Neural crest cell (in vitro differentiated cells): ENCODE data around the gene C2orf76. TPM values are rescaled to one million over a fixed set of nuclear protein-coding genes. Genes with fewer than 3 reads are reported as not detected.

Source experiments
- DNase-seq: peaks from one replicate; pipeline ENCODE4 v3.0.0; 2021; ENCODE audit warnings: low read depth, mixed read lengths, low spot score
- H3K27ac Mint-ChIP-seq: one replicate; pipeline ENCODE4 v1.8.0; 2021; ENCODE audit warnings: mild to moderate bottlenecking, mixed read lengths; ENCODE audit not compliant: unreplicated experiment
- H3K27me3 Mint-ChIP-seq: 2 replicates; pipeline ENCODE4 v1.8.0; 2021; ENCODE audit warnings: low read depth, mild to moderate bottlenecking, mixed read lengths
- H3K36me3 Mint-ChIP-seq: 2 replicates; pipeline ENCODE4 v1.8.0; 2021; ENCODE audit warnings: low read depth, mild to moderate bottlenecking, mixed read lengths
- H3K4me1 Mint-ChIP-seq: 2 replicates; pipeline ENCODE4 v1.8.0; 2021; ENCODE audit warnings: mixed read lengths
- H3K4me3 Mint-ChIP-seq: one replicate; pipeline ENCODE4 v1.8.0; 2021; ENCODE audit warnings: mild to moderate bottlenecking, mixed read lengths
- H3K9me3 Mint-ChIP-seq: 2 replicates; pipeline ENCODE4 v1.8.0; 2021; ENCODE audit warnings: mixed read lengths
- total RNA-seq: library from RNA; stranded (reverse); gene quantifications from 2 replicates; pipeline ENCODE4 v1.2.1, GENCODE V29; 2021
- TF ChIP-seq, protein P1 (sequence below): fragments of 200-600 bp; sonication (generic); conservative IDR thresholded peaks from 2 replicates; pipeline ENCODE4 v1.5.0; 2021; ENCODE audit warnings: antibody characterized with exemption, mild to moderate bottlenecking

C2orf76 gene
- total RNA-seq, 1 donor from 2014 or later = 11.6 TPM

DNA sequence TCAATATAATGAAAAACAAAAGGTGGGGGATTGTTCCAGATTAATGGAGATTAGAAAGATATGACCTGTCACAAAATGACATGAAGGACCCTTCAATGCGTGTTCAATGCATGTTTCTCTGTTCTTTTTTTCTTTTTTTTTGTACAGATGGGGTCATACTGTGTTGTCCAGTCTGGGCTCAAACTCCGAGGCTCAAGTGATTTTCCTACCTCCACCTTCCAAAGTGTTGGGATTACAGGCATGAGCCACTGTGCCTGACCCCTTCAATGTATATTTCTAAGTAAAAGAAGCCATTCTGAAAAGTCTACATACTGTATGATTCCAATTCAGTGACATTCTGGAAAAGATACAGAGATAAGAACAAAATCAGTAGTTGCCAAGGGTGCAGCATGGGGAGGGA lies 32.8 kb downstream of the C2orf76 start:
- Mint-ChIP-seq H3K27ac (no peak overlapping the region), H3K27me3 (no peaks in the 10 kb centered on the region), H3K4me3 (no peak overlapping the region), H3K4me1 (no peaks in the 10 kb centered on the region), H3K36me3 (no peaks in the 10 kb centered on the region), H3K9me3 (no peaks in the 10 kb centered on the region)
- TF ChIP-seq, protein P1, sequence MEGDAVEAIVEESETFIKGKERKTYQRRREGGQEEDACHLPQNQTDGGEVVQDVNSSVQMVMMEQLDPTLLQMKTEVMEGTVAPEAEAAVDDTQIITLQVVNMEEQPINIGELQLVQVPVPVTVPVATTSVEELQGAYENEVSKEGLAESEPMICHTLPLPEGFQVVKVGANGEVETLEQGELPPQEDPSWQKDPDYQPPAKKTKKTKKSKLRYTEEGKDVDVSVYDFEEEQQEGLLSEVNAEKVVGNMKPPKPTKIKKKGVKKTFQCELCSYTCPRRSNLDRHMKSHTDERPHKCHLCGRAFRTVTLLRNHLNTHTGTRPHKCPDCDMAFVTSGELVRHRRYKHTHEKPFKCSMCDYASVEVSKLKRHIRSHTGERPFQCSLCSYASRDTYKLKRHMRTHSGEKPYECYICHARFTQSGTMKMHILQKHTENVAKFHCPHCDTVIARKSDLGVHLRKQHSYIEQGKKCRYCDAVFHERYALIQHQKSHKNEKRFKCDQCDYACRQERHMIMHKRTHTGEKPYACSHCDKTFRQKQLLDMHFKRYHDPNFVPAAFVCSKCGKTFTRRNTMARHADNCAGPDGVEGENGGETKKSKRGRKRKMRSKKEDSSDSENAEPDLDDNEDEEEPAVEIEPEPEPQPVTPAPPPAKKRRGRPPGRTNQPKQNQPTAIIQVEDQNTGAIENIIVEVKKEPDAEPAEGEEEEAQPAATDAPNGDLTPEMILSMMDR = no peak
- DNase-seq = no peak

DNA sequence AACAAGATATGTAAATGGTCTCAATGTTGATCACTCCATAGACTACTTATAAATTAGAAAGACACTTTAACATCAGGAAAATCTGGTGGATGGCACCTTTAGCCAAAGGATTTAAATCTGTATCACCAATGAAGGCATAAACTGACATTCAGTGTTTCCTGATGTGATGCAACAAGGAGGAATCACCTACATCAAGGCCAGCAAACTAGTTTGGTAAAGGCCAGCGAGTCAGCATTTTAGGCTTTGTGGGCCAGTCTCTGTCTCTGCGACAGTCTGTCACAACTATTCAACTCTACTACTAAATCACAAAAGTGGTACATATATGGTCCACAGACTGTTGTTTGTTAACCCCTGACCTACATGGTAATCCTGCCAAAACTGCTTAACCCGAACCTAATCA lies 33.3 kb downstream of the C2orf76 start:
- Mint-ChIP-seq H3K9me3 (no peaks in the 10 kb centered on the region), H3K4me1 (no peaks in the 10 kb centered on the region), H3K36me3 (no peaks in the 10 kb centered on the region), H3K27ac (no peak overlapping the region), H3K4me3 (no peak overlapping the region), H3K27me3 (no peaks in the 10 kb centered on the region)
- TF ChIP-seq, protein P1 = no peak
- no peak for DNase-seq

DNA sequence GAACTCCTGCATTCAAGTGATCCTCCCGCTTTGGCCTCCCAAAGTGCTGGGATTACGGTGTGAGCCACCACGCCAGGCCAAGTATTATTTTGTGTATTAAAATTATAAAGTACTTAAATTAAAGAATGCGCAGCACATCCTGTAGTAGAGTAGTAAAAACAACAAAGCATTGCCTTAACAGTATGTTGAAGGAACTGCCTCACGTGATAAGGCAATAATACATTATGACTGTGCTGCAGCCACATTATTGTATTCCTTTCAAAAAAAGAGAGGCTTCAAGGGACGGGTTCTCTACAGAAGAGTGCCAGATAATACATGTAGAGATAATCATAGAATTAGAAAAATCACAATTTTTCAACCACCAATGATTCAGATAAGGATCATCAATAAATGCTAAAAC lies 33.7 kb downstream of the C2orf76 start:
- H3K4me1 Mint-ChIP-seq = no peaks in the 10 kb centered on the region
- H3K27ac Mint-ChIP-seq = no peak overlapping the region

DNA sequence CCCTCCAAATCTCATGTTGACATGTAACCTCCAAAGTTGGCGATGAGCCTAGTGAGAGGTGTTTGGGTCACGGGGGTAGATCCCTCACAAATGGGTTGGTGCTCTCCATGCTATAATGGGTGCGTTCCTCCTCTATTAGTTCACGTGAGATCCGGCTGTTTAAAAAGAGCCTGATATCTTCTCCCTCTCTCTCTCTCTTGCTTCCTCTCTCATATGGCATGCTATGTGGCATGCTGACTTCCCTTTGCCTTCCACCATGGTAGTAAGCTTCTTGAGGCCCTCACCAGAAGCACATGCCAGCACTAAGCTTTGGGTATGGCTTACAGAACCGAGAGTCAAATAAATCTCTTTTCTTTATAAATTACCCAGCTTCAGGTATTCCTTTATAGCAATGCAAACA lies 39.2 kb downstream of the C2orf76 start:
- DNase-seq = no peak
- Mint-ChIP-seq H3K27ac (no peak overlapping the region), H3K4me3 (no peak overlapping the region), H3K9me3 (no peaks in the 10 kb centered on the region), H3K4me1 (no peaks in the 10 kb centered on the region), H3K27me3 (no peaks in the 10 kb centered on the region), H3K36me3 (no peaks in the 10 kb centered on the region)
- TF ChIP-seq, protein P1 = no peak

More for the DNA sequence above, 33.7 kb downstream of the C2orf76 start:
- Mint-ChIP-seq H3K4me3 (no peak overlapping the region), H3K9me3 (no peaks in the 10 kb centered on the region), H3K36me3 (no peaks in the 10 kb centered on the region), H3K27me3 (no peaks in the 10 kb centered on the region)
- TF ChIP-seq, protein P1 = no peak
- no peak for DNase-seq

DNA sequence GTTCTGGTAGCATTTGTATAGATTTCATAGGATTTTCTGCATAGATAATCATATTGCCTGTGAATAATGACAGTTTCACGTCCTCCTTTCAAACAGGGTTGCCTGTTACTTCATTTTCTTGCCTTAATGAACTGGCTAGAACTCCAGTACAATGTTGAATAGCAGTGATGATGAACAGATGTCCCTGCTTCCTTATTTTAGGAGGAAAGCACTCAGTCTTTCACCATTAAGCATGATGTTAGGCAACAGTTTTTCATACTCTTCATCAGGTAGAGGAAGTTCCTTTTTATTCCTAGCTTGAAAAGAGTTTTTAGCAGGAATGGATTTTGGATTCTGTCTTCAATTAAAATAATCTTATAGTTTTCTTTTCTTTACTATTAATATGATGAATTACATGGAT lies 39.7 kb downstream of the C2orf76 start:
- no peaks in the 10 kb centered on the region for H3K36me3 Mint-ChIP-seq
- no peaks in the 10 kb centered on the region for H3K9me3 Mint-ChIP-seq
- TF ChIP-seq, protein P1 = no peak
- H3K4me1 Mint-ChIP-seq = no peaks in the 10 kb centered on the region
- H3K27me3 Mint-ChIP-seq = no peaks in the 10 kb centered on the region
- no peak overlapping the region for H3K4me3 Mint-ChIP-seq
- H3K27ac Mint-ChIP-seq = no peak overlapping the region
- DNase-seq = no peak
